RPMI7951 (cell line): ENCODE measurements around the gene KIF12. TPM values are rescaled to one million over a fixed set of nuclear protein-coding genes. Genes with fewer than 3 reads are reported as not detected.

ENCODE experiments used
- DNase-seq: peaks from one replicate; pipeline ENCODE4 v3.0.0-alpha.2; 2012; ENCODE audit warnings: low read depth
- total RNA-seq: library from RNA; depleted of rRNA; stranded (reverse); fragments of >200 nt; shearing (Covaris generic); gene quantifications from 2 replicates; pipeline ENCODE4 v1.2.3, GENCODE V29; 2014

KIF12 gene
- total RNA-seq, 1 experiment from 2014 or later = 0.36 TPM

DNA sequence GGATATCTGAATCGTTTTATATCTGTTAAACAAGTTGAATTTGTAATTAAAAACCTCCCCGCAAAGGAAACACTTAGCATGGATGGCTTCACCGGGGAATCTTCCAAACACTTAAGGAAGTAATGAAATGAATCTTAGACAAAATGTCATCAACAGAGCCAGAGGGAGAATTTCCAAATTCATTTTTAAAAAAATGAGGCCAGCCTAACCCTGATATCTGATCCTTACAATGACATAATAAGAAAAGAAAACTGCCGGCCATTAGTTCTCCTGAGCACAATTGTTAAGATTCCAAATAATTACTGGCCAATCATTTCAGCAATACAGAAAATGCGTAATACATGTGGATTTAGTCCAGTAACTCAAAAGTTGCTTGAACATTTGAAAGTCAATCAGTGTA is 6.1 kb upstream of the KIF12 start:
- no peak for DNase-seq

GRCh38 chr9:114102484-114102883 is 3.4 kb upstream of the KIF12 start:
- DNase-seq = no peak

DNA sequence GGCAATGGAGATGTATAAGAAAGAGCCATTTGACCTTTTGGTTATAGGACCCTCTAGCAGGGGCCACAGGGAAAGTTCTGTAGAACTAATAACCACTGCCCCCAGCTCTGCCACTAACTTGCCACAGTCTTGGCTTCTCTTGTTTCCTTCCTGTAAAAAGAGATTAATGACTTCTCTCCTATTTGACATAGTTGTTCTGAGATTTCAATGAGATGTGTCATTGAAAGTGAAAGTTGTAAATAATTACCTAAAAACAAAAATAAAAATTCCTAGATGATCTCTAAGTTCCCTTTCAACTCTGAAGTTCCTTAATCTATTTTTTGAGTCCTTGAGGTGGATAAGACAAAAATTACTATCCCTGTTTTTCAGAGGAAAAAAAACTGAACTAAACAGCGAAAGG is 1.4 kb upstream of the KIF12 start:
- DNase-seq = no peak

- no peak for DNase-seq
Measured at GRCh38 chr9:114099669-114100270, 678 bp upstream of the KIF12 start.

GRCh38 chr9:114098021-114098935 is 814 bp downstream of the KIF12 start:
- DNase-seq = peak; percentile 26

DNA sequence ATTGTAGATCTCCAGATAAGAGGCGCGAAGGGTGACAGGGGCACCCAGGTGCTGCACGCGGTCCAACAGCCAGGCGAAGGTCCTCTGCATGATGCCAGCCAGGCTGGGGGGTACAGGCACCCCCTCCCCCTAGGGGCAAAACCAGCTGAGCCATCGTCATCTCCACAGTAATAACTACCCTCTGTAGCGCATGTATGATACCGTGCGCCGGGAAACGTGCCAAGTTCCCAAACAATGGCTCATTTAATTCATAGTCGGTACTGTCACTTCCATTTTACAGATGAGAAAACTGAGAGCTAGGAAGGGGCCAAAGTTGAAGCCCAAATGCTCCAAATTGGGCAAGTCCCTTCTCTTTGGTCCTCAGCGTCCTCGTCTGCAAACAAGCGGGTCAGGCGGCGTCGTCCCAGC is 1.5 kb downstream of the KIF12 start:
- DNase-seq = peak; percentile 26

DNA sequence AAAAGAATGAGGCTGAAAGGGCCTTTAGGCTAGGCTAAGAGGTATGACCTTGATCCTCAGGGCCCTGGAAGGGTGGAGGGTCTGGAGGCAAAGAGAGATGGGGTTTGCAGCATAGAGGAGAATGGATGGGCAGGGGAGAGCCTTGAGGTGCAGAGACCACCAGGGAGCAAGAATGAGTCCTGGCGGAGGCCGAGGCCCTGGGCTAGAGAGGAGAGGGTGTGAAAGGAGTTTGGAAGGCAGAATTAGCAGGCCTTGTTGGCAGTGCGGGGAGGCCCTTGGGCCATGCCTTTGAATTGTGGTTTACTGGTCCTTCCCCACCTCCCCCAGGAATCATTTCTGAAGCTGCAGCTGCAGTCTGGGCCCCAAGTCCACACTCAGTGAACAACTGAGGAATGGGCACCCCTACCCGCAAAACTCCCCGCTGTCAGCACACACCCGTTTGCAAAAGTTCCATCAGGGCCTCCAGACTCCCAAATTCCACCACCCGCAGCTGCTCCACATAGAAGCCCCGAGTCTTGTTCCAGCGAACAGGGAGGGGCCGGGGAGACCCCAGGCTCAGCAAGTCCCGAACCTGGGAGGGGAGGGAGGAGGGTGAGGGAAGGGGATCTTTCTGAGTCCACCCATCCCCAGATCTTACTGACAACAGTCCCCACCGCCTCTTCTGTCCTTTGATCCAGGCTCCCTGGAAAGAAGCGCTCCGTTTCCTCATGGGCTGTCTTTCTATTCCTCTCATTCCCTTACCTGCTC is 2.1 kb downstream of the KIF12 start:
- no peak for DNase-seq

DNA sequence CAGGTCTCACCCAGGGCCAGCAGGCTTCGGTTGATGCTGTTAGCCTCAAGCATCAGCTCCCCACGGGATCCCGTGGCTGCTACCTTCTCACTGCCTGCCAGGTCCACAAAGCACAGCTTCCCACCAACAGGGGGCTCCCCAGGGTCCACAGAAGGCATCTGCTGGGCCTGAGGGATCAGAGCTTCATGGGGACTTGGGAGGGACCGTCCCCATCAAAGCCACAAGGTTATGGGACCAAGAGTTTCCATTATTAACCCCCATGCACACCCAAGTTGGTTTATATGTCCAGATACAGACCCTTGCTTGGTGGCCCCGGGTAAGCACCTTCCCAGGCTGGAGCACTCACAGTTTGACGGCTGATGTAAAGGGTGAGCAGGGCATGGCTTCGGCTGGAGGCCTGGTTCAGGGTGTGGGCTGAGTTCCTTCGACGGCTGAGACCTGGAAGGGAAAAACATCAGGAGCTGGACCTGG is 3.0 kb downstream of the KIF12 start:
- DNase-seq = no peak

DNA sequence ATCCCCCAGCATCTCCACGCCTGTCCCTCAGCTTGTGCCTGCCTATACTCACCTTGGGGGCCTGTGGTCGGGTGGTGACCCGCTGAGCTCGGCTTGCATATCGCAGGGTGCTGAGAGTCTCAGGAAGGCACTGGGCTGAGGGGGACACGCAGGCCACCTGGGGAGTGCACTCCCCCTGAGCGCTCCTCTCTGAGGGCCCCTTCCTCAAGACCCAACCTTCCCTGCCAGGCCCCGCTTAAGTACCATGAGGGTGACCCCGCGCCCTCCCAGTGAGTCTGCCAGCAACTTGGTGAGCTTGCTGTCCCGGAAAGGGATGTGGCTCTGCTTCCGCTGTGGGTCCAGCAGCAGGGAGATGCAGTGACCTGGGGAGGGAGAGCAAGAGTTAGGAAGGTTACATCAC is 4.1 kb downstream of the KIF12 start:
- no peak for DNase-seq

GRCh38 chr9:114093761-114094505 is 5.2 kb downstream of the KIF12 start:
- no peak for DNase-seq

GRCh38 chr9:114093031-114093471 is 6.0 kb downstream of the KIF12 start:
- no peak for DNase-seq

DNA sequence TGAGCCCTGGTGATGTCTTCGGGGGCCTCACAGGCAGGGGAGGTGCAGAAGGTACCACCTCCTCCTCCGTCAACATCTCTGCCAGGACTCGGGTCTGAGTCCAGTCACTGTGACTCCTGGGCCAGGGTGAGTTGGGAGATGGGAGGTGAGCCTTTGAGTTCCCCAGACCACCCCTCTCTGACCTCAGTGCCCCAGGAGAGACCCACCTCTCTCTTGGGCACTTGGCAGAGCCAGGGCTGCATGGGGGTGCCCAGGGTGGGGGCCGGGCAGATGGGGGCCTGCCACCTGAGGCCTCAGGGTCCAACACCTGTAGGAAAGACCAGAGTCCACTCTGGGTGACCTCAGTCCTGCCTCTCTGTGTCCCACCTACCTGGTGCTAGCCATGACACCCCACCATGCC is 6.8 kb downstream of the KIF12 start:
- DNase-seq = no peak

- DNase-seq = no peak
Measured at GRCh38 chr9:114091711-114092110, 7.4 kb downstream of the KIF12 start.

DNA sequence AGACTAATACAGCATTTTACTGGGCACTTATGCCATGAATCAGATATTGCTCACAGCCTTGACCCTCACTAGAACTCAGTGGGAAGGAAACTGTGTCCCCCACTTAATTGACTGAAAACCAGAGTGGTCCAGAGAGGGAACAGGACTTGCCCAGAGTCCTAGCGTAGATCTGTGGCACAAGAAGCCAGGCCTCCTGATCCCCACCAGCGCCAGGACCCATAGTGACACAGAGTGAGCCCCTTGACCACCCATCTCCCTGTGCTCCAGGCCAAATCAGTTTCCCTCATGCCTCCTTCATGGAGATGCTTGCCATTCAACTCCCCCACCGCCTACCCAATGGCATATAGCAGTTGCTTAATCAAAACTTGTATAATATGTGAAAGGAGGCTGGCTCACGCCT is 8.3 kb downstream of the KIF12 start:
- no peak for DNase-seq

DNA sequence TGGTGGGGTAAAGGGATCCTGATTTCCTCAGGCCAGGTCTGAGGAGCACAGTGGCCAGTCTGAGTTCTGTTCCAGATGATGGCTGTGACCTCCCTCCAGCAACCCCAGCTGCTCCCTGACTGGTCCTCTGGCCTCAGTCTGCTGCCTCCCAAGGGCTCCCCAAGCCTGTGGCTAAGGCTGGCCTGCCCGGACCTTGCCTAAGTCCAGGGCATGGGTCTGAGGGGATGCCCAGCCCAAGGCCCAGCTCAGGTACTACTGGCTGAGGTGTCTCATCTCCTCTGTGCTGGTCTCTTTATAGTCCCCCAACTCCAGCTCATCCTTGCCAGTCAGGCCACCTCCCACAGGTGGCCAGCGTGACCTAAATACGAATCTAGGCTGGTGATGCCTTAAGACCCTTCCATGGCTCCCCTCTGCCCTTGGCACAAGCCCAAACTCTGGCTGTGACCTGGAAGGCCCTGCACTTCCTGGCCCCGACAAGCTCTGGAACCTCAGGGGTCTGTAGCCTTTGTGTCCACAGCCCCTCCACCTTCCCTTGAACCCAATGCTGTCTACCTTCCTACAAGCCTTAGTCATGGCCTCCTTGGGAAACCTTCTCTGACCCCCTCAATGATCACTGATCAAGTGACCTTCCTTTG is 9.8 kb downstream of the KIF12 start:
- DNase-seq = no peak

- no peak for DNase-seq
Measured at GRCh38 chr9:114088571-114089170, 10.4 kb downstream of the KIF12 start.

- DNase-seq = no peak
Measured at GRCh38 chr9:114087721-114088120, 11.4 kb downstream of the KIF12 start.

- DNase-seq = no peak
Measured at GRCh38 chr9:114086607-114087006, 12.5 kb downstream of the KIF12 start.

GRCh38 chr9:114086009-114086408 is 13.1 kb downstream of the KIF12 start:
- no peak for DNase-seq

DNA sequence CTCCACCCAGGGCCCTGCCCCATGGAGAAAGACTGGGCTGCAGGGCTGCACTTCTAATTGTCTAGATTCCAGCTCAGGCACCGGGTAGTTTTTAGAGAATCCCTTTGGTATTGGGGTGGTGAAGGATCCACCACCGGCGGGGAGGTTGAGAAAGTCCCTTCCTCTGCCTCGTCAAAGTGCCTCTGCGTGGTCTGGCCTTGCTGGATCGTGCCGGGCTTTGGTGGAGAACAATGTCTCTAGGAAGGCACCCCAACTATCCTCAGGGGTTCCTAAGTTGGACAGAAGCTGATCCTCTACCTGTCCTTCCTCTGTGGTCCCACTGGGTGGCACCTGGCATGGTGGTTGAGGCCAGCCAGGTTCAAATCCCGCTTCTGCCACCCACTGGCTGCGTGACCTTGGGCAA is 13.7 kb downstream of the KIF12 start:
- no peak for DNase-seq
